NCI-H187 (cell line): ENCODE data around the gene IKZF3.

Source experiments
- DNase-seq, 2 experiments: peaks; one replicate each; lab custom pipeline; 2025; lab: John Stamatoyannopoulos, UW

The IKZF3 gene

GRCh38 chr17:39814497-39814896 is 49.6 kb downstream of the IKZF3 start:
- no peak for DNase-seq

DNA sequence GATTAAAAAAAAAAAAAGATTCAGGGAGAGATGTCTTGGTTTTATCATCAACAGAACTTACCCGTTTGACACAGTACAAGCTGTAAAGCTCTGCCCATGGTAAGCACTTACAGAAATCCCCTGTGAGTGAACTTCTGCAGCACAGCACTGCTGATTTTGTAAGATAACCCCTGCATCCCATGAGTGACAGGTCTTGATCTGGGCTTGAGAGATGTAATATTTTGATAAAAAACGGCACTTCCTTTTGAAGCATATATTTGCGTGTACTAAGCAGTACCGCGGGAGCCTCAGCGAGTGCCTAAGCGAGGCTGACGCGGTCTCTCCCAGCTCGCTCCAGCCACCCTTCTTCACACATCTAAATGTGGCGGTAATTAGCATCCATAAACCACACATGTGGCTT is 50.5 kb downstream of the IKZF3 start:
- no peak for DNase-seq

GRCh38 chr17:39812466-39812865 is 51.6 kb downstream of the IKZF3 start:
- DNase-seq = no peak

GRCh38 chr17:39810939-39811728 is 53.0 kb downstream of the IKZF3 start:
- no peak for DNase-seq

GRCh38 chr17:39809221-39809620 is 54.9 kb downstream of the IKZF3 start:
- no peak for DNase-seq

- DNase-seq = no peak
These were observed 55.6 kb downstream of the IKZF3 start for GRCh38 chr17:39808409-39808997.

DNA sequence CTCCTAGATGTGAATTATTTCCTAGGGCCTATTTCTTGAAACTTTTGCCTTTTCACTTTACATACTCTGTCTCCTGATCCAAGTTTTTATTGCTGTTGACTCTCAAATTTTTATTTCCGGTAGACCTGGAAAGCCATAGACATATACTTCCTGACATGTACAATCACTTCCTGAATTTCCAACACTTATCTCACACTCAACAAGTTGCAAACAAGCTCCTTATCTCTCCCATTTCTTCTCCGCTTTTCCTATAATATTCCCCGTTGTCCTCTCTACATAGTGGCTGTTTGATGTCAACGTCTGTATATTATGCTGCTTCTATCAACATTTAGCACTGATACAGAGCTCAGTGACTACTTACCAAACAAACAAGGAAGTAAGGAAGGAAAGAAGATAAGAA is 59.3 kb downstream of the IKZF3 start:
- no peak for DNase-seq

DNA sequence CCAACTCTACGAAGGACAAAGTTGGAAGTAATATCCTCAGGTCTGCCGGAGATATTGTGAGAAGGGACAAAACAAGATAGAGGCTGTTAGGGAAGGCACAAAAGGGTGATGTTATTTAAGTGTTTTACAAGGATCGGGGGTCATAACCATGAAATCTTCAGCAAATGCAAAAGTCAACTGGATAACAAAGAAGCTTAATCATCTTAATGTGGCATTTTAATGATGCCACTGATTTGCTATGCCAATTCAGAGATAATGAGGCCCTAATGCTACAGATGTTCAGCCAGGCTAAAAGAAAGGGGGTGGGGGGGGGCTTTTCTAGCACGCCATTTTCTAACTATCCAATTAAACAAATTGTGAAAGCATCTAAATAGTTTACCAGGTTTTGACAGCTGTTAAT is 63.1 kb downstream of the IKZF3 start:
- no peak for DNase-seq

DNA sequence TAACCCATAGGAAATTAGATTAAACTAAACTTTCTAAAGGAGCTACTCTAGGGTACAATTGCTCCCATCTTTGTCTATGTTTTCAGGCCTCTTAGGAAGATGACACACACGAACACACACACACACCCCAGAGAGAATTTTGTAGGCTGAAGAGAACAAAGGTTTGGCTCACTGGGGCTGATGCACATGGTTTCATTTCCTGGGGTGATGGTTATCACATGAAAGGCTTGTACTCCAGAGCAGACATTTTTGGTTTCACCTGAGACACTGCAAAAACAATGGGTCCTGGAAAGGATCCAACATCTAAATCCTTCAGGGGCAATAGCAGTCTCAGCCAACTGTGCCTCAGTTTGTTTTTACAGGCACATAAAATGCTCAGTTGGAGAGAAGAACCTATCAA is 63.6 kb downstream of the IKZF3 start:
- no peak for DNase-seq

- DNase-seq = no peak
These were observed 64.7 kb downstream of the IKZF3 start for GRCh38 chr17:39799395-39799794.

GRCh38 chr17:39794249-39794970 is 69.7 kb downstream of the IKZF3 start:
- peak; percentile 68 to 81 for DNase-seq

DNA sequence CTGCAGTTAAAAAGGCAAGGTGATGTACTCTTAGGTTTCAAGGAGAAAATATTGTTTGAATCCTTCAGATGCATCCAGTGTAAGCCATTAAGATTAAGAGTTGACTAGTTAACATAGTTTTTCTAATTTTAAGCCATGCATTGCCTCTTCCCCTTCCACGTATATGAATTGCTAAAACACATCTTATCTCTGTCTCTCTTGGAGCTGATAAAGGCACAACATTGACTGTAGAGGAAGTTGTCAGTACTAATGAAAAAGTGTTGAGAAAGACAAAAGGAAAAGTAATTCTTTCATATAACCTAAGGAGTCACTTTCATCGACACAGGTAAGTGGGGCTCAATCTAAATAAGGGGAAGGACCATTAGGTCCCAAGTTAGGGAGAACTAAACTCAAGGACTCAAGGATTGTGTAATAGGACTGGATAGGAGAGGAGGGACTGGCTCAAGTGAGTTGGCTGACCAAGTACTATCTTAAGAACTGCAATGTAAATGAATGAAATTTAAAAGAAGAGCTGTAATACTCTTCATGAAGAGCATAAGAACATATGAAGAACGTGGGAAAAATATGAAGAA is 70.7 kb downstream of the IKZF3 start:
- no peak for DNase-seq

GRCh38 chr17:39792526-39793221 is 71.4 kb downstream of the IKZF3 start:
- no peak for DNase-seq

- DNase-seq = no peak
These were observed 72.8 kb downstream of the IKZF3 start for GRCh38 chr17:39791111-39791992.

DNA sequence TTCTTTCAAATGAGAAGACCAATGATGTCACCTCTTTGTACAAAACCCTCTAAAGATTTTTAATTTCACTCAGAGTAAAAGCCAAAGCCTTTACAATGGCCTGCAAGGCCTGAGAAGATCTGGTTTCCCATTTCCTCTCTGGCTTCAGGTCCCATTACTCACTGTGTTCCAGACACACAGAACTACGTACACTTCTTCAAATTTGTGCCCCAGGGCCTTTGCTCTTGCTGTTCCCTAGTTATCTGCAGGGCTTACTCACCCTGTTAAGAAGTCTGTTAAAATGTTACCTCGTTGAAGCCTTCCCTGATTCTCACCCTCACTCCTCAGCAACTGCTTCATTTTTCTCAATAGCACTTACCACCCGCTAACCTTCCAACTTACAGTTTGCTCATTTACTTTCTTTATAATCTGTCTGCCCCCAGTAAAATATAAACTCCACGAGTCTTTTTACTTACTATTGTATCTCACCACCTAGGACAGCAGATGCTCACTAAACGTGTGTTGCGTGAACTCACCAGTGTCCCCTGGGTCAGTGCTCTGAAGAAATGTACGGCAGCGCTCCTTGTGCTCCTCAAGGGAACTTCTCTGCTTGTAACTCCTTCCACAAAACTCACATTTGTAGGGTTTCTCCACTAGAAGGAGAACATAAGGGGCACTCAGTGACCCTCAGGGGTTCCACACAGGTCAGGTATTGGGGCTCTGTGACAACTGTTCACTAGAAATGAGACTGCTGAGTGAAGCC is 76.2 kb downstream of the IKZF3 start:
- DNase-seq = no peak

- DNase-seq = no peak
These were observed 77.1 kb downstream of the IKZF3 start for GRCh38 chr17:39787041-39787440.

GRCh38 chr17:39782980-39783379 is 81.1 kb downstream of the IKZF3 start:
- no peak for DNase-seq

DNA sequence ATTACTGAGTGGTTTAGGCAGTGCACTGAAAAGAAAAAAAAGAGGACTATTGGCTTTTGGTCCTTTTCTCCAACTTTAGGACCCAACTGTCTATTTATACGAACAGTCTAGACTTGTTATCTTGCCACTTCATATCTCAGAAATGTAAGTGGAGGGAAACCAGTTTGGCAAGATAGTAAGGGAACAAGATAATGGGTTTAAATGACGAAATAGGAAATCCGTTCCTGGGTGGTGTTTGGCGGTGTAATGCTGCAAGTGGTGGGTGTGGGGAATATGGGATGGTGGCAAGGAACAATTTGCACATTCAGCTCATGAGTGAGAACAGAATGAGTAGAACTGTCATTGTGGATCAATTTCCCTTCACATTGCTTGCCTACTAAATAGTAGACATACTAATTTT is 81.6 kb downstream of the IKZF3 start:
- DNase-seq = no peak

- DNase-seq = no peak
These were observed 82.3 kb downstream of the IKZF3 start for GRCh38 chr17:39781861-39782213.

DNA sequence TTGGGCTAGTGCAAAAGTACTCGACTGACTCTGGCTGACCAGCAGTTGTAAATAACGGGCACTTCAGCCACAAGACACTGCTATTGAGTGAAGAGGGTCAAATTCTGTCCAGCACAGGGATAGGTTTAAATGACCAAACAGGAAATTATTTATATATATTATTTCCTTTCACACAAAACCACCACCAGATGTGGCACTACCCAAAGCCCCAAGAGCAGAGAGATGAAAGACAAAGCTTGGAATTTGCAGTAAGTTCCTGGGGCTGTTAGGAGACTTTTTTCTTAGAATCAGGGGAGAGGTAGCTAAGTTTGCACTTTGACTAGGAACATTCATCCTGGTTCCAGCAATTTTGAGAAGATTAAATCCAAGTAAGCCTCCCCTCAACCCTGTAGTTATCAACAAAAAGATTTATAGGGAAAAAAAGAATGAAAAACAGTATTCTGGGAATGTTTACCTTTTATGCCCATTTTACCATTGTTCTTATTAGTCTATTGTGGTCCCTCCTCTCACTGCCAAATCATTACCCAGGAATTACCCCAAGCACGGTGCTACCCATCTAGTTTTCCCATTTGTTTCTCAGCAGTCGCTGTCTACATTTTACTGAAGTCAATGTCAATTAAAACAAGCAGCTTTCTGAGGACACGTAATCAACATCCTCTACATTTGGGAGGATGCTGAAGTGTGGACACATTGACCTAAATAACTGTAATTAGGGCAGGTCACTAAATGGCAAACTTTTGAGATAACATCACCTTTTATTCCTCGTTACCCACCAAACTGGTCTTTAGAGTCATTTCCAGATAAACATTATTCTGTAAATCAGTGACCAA is 82.9 kb downstream of the IKZF3 start:
- DNase-seq = no peak
